Uterus (tissue), 4 donors: ENCODE data around the gene C14orf180. TPM values are rescaled to one million over a fixed set of nuclear protein-coding genes. Genes with fewer than 3 reads are reported as not detected.

ENCODE experiments used
- DNase-seq, 2 donors: peaks; one replicate each; pipeline ENCODE4 v3.0.0-alpha.2; 2019 to 2020
- H3K27ac ChIP-seq, 2 donors: fragments of 200-600 bp; sonication (generic); 1 replicate in 1 of 2; 2 replicates in 1 of 2; pipeline ENCODE4 v1.5.1; 2016 to 2018
- H3K27me3 ChIP-seq, 2 donors: fragments of 200-600 bp; sonication (generic); one replicate each; pipeline ENCODE4 v1.5.1; 2018 to 2019; ENCODE audit warnings: control low read depth in 1 of 2
- H3K36me3 ChIP-seq, 2 donors: fragments of 200-600 bp; sonication (generic); one replicate each; pipeline ENCODE4 v1.5.1; 2019; ENCODE audit warnings: control low read depth in 1 of 2
- H3K4me1 ChIP-seq, 2 donors: fragments of 200-600 bp; sonication (generic); one replicate each; pipeline ENCODE4 v1.5.1; 2018 to 2019; ENCODE audit warnings: control low read depth in 1 of 2
- H3K4me3 ChIP-seq, 2 donors: fragments of 200-600 bp; sonication (generic); 1 replicate in 1 of 2; 2 replicates in 1 of 2; pipeline ENCODE4 v1.5.1; 2018 to 2019; ENCODE audit warnings: mild to moderate bottlenecking in 1 of 2
- H3K9me3 ChIP-seq, 2 donors: fragments of 200-600 bp; sonication (generic); one replicate each; pipeline ENCODE4 v1.5.1; 2019; ENCODE audit warnings: control low read depth in 1 of 2
- CTCF ChIP-seq, 4 experiments: fragments of 200-600 bp in 2 of 4; fragments of 450-650 bp in 2 of 4; sonication (generic) in 2 of 4; IDR thresholded peaks; one replicate each; pipeline ENCODE4 v1.5.1; 2016 to 2019; ENCODE audit warnings: antibody characterized with exemption in 4 of 4, mild to moderate bottlenecking in 2 of 4, moderate library complexity in 1 of 4
- POLR2A ChIP-seq, 2 donors: fragments of 450-650 bp; IDR thresholded peaks; one replicate each; pipeline ENCODE4 v1.6.1; 2016; ENCODE audit warnings: antibody characterized with exemption in 2 of 2, mild to moderate bottlenecking in 1 of 2, moderate library complexity in 1 of 2
- intact Hi-C: fragments of 100-400 bp; cut with DNase I; formaldehyde crosslinking; loops from one replicate; pipeline ENCODE4 v1.15.1; 2023; ENCODE audit warnings: low total_unique reads
- total RNA-seq, 4 donors: library from RNA; depleted of rRNA in 3 of 4; stranded (reverse); fragments of >200 nt in 3 of 4; gene quantifications; one replicate each; pipeline versions ENCODE4 v1.1.0 to v1.2.4, GENCODE V29; 2014 to 2023
- donor health status: DM: yes; HTN: yes; CAD: no.

Gene C14orf180
- total RNA-seq, 4 donors from 2014 or later, result 0.21 to 2.1 (median 0.26) TPM; not detected in 1

- intact Hi-C loops, result no loop called here
These were observed 19.9 kb downstream of the C14orf180 start for GRCh38 chr14:104599446-104599845.

GRCh38 chr14:104600141-104600643 is 20.6 kb downstream of the C14orf180 start:
- no peak for TF ChIP-seq POLR2A (IDR thresholded peaks at IDR 0.05)
- no peak for TF ChIP-seq CTCF (IDR thresholded peaks at IDR 0.05)
- DNase-seq, result no peak
- Histone ChIP-seq H3K9me3 (no peaks in the 10 kb centered on the region), H3K27ac (no peak overlapping the region), H3K4me1 (peaks cover 0 to 7% of the 10 kb centered on the region in 2 donors), H3K4me3 (no peak overlapping the region), H3K36me3 (no peaks in the 10 kb centered on the region), H3K27me3 (peaks cover 7 to 8% of the 10 kb centered on the region in 2 donors)
- intact Hi-C loops, result no loop called here

More at GRCh38 chr14:104599446-104599845, 19.9 kb downstream of the C14orf180 start:
- TF ChIP-seq CTCF (IDR thresholded peaks at IDR 0.05) (no peak), POLR2A (IDR thresholded peaks at IDR 0.05) (no peak)
- Histone ChIP-seq H3K27me3 (peaks cover 7 to 8% of the 10 kb centered on the region in 2 donors), H3K27ac (no peak overlapping the region), H3K9me3 (no peaks in the 10 kb centered on the region), H3K36me3 (no peaks in the 10 kb centered on the region), H3K4me3 (no peak overlapping the region), H3K4me1 (peaks cover 0 to 3% of the 10 kb centered on the region in 2 donors)
- no peak for DNase-seq

GRCh38 chr14:104600805-104601204 is 21.2 kb downstream of the C14orf180 start:
- Histone ChIP-seq H3K4me1 (peaks cover 0 to 7% of the 10 kb centered on the region in 2 donors), H3K27me3 (peaks cover 7 to 8% of the 10 kb centered on the region in 2 donors), H3K4me3 (no peak overlapping the region), H3K36me3 (no peaks in the 10 kb centered on the region), H3K27ac (no peak overlapping the region), H3K9me3 (no peaks in the 10 kb centered on the region)
- TF ChIP-seq POLR2A (IDR thresholded peaks at IDR 0.05), result no peak
- TF ChIP-seq CTCF (IDR thresholded peaks at IDR 0.05), result no peak
- intact Hi-C loops, result no loop called here
- no peak for DNase-seq

GRCh38 chr14:104601786-104602185 is 22.2 kb downstream of the C14orf180 start:
- peaks cover 0 to 7% of the 10 kb centered on the region in 2 donors for H3K4me1 ChIP-seq
- TF ChIP-seq POLR2A (IDR thresholded peaks at IDR 0.05) (no peak), CTCF (IDR thresholded peaks at IDR 0.05) (no peak)
- no peak overlapping the region for H3K4me3 ChIP-seq
- H3K9me3 ChIP-seq, result no peaks in the 10 kb centered on the region
- no peak for DNase-seq
- H3K27me3 ChIP-seq, result peaks cover 7 to 8% of the 10 kb centered on the region in 2 donors
- intact Hi-C loops, result no loop called here
- H3K36me3 ChIP-seq, result no peaks in the 10 kb centered on the region
- no peak overlapping the region for H3K27ac ChIP-seq

- DNase-seq, result no peak
- no peak for TF ChIP-seq POLR2A (IDR thresholded peaks at IDR 0.05)
- TF ChIP-seq CTCF (IDR thresholded peaks at IDR 0.05), result no peak
- Histone ChIP-seq H3K36me3 (no peaks in the 10 kb centered on the region), H3K4me3 (no peak overlapping the region), H3K27ac (no peak overlapping the region), H3K27me3 (peaks cover 7 to 8% of the 10 kb centered on the region in 2 donors), H3K9me3 (no peaks in the 10 kb centered on the region), H3K4me1 (peaks cover 0 to 7% of the 10 kb centered on the region in 2 donors)
- intact Hi-C loops, result no loop called here
These were observed 22.9 kb downstream of the C14orf180 start for GRCh38 chr14:104602315-104602932.
